Measurements from ENCODE around the gene COL18A1.
"Not testable (repeated sequence)": the region's sequence is repeated elsewhere in the genome, so short reads cannot be mapped to it uniquely, and the experiment has no call there.

The COL18A1 gene

GRCh38 chr21:45527151-45527999 is 122.4 kb downstream of the COL18A1 start:
- peak in 9 of 42 donors; percentile 1 to 34 (median 4) for DNase-seq
- intact Hi-C loops (cut with DNase I): not testable (repeated sequence)

DNA sequence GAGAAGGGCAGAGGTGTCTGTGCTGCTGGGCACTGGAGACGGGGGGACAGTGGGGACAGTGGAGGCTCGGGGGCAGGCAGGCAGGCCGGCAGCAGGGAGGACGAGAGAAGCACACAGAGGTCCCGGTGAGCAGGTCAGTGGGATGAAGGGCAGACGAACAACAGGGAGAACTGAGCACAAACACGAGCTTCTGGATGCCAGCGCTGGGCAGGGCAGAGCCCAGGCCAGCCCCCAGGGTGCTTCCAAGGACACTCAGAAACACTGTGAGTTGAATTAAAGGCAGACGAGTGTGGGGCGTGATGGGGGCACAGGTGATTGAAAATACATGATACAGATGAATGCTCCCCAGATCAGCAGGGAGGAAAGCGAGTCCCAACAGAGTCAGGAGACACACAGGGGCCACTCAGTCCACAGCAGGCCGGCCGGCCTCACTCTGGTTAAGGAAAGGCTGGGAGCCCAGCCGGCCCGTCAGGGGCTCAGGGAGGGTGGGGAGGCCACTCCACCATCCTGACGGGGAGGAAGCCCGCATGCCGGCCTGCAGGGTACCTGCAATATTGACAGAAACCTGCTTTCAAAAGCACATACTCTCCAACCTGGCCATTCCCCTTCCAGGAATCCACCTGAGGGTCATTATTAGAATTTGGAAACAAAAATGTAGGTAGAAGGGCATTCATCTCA is 123.2 kb downstream of the COL18A1 start:
- DNase-seq: peak in 10 of 42 donors; percentile 1 to 36 (median 4)
- intact Hi-C loops (cut with DNase I): no loop called here

DNA sequence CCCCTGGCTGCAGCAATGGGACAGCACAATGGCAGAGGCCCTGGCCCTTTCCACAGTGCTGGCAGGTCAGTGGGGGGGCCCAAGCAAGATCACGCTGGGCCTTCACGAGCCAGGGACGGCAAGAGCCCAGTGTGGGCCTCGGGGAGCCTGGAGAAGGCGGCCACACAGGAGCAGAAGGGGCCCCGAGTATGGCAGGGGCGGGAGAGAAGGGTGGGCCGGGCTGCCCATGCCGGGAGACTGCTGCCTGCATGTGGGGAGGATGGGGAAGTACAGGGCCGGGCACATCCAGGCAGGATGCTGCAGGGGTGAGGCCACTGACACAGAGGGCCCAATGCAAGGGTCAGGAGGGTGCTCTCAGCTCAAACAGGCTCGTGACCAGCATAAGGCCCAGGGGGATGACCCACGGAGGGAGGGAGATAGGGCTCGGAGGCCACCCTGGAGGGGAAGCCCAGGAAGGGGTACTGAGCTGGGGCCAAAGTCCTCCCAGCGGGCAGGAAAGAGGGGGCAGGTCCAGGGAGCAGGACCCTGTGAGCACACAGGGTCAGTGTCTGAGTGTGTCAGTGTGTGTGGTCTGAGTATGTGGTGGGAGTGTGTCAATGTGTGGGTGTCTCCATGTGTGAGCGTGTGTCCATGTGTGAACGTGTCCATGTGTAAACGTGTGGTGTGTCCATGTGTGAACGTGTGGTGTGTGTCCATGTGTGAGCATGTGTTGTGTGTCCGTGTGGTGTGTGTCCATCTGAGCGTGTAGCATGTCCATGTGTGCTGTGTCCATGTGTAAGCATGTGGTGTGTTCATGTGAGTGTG is 124.2 kb downstream of the COL18A1 start:
- intact Hi-C loops (cut with DNase I): no loop called here
- DNase-seq: peak in 9 of 42 donors; percentile 0 to 28 (median 1)

DNA sequence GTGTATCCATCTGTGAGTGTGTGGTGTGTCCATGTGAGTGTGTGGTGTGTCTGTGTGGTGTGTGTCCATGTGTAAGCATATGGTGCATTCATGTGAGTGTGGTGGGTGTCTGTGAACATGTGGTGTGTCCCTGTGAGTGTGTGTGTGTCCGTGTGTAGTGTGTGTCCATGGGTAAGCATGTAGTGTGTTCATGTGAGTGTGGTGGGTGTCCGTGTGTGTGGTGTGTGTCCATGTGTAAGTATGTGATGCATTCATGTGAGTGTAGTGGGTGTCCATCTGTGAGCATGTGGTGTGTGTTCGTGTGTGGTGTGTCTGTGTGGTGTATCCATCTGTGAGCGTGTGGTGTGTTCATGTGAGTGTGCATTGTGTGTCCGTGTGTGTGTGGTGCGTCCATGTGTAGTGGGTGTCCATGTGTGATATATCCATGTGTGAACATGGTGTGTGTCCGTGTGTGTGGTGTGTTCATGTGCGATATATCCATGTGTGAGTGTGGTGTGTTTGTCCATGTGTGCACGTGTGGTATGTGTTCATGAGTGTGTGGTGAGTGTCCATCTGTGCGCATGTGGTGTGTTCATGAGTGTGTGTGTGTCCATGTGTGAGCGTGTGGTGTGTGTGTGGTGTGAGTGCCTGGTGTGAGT is 124.9 kb downstream of the COL18A1 start:
- intact Hi-C loops (cut with DNase I): no loop called here
- DNase-seq: peak in 4 of 42 donors; percentile 1 to 18 (median 4)

DNA sequence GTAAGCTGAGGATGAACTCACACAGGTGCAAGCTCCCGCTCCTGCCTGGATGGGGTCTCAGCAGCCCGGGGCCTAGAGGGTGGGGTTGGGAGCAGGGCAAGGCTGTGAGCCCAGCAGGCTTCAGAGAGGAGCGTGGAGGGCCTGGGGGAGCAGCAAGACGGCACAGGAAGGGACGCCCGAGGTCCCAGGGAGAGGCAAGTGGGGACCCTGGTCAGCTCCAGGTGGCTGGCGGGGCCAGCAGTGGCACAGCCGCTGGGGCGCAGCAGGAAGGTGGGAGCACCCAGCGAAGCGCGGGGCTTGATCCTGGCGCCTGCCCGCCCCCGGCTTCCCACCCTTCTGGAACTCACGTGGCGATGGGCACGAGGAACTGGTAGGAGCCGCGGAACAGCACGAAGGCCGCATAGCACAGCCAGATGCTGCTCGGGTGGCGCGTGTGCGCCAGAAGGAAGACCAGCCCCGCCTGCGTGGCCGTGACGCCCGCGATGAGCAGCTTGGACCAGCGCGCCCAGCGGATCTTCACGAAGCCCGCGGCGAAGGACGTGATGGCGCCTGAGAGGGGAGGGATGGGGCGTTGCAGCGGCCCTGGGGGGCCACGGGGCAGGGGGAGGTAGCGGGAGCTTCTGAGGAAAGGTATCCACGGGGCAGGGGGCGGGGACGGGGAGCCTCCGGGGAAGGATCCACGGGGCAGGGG is 125.6 kb downstream of the COL18A1 start:
- intact Hi-C loops (cut with DNase I): no loop called here
- peak in 12 of 42 donors; percentile 0 to 22 (median 6) for DNase-seq

DNA sequence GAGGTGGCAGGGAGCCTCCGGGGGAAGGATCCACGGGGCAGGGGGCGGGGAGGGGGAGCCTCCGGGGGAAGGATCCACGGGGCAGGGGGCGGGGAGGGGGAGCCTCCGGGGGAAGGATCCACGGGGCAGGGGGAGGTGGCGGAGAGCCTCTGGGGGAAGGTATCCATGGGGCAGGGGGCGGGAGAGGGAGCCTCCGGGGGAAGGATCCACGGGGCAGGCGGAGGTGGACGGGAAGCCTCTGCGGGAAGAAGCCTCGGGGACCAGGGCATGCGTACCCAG is 126.1 kb downstream of the COL18A1 start:
- DNase-seq: peak in 6 of 42 donors; percentile 1 to 26 (median 4)
- intact Hi-C loops (cut with DNase I): not testable (repeated sequence)

DNA sequence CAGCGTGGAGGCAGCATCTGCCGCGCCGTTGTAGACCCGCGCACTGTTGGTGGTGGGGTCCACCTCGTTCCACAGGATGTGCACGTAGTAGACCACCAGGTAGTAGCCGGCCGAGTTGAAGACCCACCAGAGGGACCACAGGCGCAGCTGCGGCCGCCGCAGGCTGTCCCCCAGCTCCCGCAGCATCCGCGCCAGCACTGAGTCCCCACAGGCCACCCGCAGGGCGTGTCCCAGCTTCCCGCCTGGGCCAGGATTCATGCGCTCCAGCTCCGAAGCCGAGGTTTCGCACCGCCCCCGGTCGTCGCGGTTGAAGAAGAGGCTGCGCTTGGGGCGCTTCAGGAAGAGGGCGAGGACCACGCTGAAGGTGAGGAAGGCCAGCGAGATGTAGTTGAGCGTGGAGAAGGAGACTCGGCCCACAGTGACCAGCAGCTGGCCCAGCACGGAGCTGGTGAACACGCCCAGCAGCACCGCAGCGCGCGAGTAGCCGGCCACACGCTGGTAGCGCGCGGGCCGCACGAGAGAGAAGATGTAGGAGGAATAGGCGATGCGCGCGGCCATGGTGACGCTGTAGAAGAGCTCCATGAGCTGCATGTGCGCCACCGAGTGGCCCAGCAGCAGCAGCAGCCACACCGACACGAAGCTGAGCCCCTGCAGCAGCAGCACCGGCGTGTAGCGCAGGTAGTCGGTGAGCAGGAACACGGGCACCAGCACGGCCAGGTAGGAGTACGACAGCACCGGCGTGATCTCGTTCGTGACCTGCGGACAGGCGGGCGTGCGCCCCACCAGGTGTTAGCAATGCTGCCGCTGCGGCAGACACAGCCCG is 126.6 kb downstream of the COL18A1 start:
- intact Hi-C loops (cut with DNase I): no loop called here
- DNase-seq: peak in 16 of 42 donors; percentile 0 to 43 (median 6)

GRCh38 chr21:45532826-45533360 is 127.9 kb downstream of the COL18A1 start:
- peak in 17 of 42 donors; percentile 1 to 38 (median 17) for DNase-seq

GRCh38 chr21:45533361-45533845 is 128.4 kb downstream of the COL18A1 start:
- DNase-seq: peak in 13 of 42 donors; percentile 1 to 35 (median 17)
- intact Hi-C loops (cut with DNase I): no loop called here

More at GRCh38 chr21:45532826-45533360, 127.9 kb downstream of the COL18A1 start:
- intact Hi-C loops (cut with DNase I): no loop called here

GRCh38 chr21:45533846-45534635 is 129.1 kb downstream of the COL18A1 start:
- DNase-seq: peak in 17 of 42 donors; percentile 3 to 44 (median 20)
- intact Hi-C loops (cut with DNase I): no loop called here

GRCh38 chr21:45534636-45535331 is 129.8 kb downstream of the COL18A1 start:
- intact Hi-C loops (cut with DNase I): no loop called here
- DNase-seq: peak in 37 of 42 donors; percentile 29 to 84 (median 67)

DNA sequence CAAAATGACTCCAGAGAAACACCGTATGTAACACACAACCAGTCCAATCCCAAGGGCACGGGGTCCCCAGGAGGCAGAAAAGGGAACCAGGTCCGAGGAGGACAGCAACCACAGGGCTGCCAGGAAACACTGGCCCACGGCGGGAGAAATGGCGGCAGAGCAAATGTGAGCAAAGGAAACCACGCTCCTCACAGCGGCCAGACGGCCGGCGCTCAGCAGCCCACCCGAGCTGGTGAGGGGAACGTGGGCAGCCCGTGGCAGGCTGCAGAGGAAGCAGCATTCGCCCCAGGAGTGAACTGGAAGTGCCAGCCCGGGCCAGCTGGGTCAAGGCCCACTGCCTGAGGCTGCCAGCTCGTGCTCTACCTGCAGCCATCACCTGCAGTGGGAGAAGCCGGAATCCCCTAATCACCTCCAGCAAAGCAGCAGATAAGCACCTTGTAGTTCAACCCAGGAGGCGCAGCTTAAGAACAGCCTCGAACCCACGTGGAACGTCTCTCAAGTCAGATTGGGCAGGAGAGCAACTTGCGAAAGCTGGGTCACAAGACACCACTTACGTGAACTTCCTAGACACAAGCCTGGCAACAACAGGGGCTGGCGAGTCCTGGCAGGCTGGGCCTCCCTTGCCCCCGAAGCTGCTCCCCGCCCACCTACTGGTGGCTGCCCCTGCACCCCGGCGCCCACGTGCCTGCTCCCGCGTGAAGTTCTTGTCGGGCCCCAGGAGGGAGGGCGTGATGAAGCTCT is 130.5 kb downstream of the COL18A1 start:
- DNase-seq: peak in 29 of 42 donors; percentile 5 to 77 (median 46)
- intact Hi-C loops (cut with DNase I): no loop called here

DNA sequence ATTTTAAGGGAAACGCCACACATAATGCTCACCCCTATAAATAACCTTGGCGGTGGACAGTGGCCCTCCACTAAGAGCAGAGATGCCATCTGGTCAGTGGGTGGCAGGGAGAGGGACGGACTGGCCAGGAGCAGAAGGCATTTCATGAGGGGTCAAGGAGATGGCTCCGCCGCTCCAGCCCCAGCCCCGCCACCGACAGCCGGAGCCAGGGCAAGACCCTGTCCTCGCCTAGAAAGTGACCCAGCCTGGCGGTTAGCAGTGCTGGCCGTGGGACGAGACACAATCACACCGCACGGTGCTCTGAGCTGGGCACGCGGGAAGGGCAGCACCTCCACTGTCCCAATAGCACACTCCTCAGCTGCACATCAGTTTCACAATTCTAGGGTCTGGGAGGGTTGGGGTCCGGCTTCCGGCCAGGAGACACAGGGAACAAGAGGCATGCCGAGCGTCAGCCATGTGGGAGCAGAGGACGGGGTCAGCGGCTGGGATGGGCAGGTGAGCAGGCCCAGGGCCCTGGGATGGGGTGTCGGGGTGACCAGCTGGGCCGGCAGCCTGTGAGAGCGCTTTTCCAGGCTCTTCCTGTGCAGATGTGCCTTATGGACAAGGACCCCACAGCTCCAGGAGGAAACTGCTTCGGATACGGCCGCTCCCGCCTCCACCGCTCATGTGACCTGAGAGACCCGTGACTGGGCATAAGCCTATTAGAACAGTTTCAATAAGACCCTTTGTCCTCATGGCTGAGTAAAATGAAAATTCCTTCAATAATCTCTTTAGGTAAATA is 131.5 kb downstream of the COL18A1 start:
- intact Hi-C loops (cut with DNase I): no loop called here
- peak in 15 of 42 donors; percentile 1 to 43 (median 17) for DNase-seq

GRCh38 chr21:45537111-45537745 is 132.3 kb downstream of the COL18A1 start:
- peak in 13 of 42 donors; percentile 3 to 44 (median 16) for DNase-seq
- intact Hi-C loops (cut with DNase I): no loop called here

Measured in head of caudate nucleus (tissue), 42 donors.